Activated naive CD4-positive, alpha-beta T cell treated with anti-CD3 and anti-CD28 coated beads for 36 hours (primary cell): ENCODE data around the gene DCUN1D2. TPM values are rescaled to one million over a fixed set of nuclear protein-coding genes. Genes with fewer than 3 reads are reported as not detected.

Experiments used
- CTCF ChIA-PET: fragments of 350-600 bp; sonication (Branson Sonifier 250); formaldehyde crosslinking; loops from one replicate; lab custom pipeline; 2021; ENCODE audit warnings: antibody characterized with exemption; lab: Charles Lee
- DNase-seq: peaks from one replicate; pipeline ENCODE4 v3.0.0-alpha.2; 2020
- H3K27ac Mint-ChIP-seq: one replicate; pipeline ENCODE4 v1.8.0; 2021; ENCODE audit warnings: mild to moderate bottlenecking, mixed read lengths
- H3K27me3 Mint-ChIP-seq: one replicate; pipeline ENCODE4 v1.8.0; 2021; ENCODE audit warnings: low read depth, mixed read lengths
- H3K36me3 Mint-ChIP-seq: one replicate; pipeline ENCODE4 v1.8.0; 2021; ENCODE audit warnings: low read depth, mixed read lengths
- H3K4me1 Mint-ChIP-seq: one replicate; pipeline ENCODE4 v1.8.0; 2021; ENCODE audit warnings: low read depth, mixed read lengths
- H3K4me3 Mint-ChIP-seq: one replicate; pipeline ENCODE4 v1.8.0; 2021; ENCODE audit warnings: mild to moderate bottlenecking, moderate library complexity, mixed read lengths
- H3K9me3 Mint-ChIP-seq: one replicate; pipeline ENCODE4 v1.8.0; 2021; ENCODE audit warnings: mixed read lengths
- intact Hi-C: fragments of 100-400 bp; cut with micrococcal nuclease; formaldehyde crosslinking; loops from one replicate; pipeline ENCODE4 v1.15.1; 2023
- total RNA-seq, 2 experiments: library from RNA; stranded (reverse); gene quantifications; one replicate each; pipeline ENCODE4 v1.2.3, GENCODE V29; 2021

The DCUN1D2 gene
- total RNA-seq, 2 experiments from 2014 or later: 14.3 to 14.7 TPM

DNA sequence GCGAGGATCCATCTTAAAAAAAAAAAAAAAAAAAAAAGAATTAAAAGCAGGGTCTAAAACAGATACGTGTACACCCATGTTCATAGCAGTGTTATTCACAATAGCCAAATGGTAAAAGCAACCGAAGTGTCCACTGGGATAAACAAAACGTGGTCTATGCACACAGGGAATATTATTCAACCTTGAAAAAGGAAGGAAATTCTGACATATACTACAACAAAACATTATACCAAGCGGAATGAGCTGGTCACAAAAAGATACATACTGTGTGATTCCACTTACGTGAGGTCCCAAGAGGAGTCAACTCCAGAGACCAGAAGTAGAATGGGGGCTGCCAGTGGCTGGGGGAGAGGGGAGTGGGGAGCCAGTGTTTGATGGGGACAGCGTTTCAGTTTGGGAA, 22.5 kb downstream of the DCUN1D2 start:
- Mint-ChIP-seq H3K27ac (no peak overlapping the region), H3K27me3 (no peaks in the 10 kb centered on the region), H3K4me3 (no peak overlapping the region), H3K9me3 (no peaks in the 10 kb centered on the region), H3K4me1 (no peaks in the 10 kb centered on the region), H3K36me3 (peaks cover 17% of the 10 kb centered on the region)
- intact Hi-C loops: no loop called here
- no peak for DNase-seq
- CTCF ChIA-PET: no interaction called here

DNA sequence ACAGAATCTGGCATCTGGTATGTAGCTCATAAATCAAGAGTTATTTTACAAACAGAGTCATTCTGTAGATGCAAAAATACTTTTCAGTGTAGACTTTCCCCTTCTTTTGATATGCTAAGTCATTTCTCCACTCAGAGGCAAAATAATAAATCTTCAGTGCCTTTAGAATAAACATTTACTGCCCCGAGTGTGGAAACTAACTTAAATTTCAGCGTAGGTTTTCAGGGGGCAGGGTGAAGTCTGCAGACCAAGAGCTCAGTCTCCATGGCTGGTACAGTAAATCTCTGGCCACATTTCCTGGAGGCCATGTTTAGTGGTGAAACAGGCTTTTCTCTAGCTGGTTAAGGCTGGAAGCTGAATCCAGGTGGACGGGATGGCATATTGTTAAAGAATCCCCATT, 24.1 kb downstream of the DCUN1D2 start:
- H3K27ac Mint-ChIP-seq: no peak overlapping the region
- CTCF ChIA-PET: interaction anchor here (0.7 kb wide), 1 partner anchor 95 kb away, joined by 3 read pairs; no protein-coding TSS in a partner anchor
- intact Hi-C loops: no loop called here
- peaks cover 12% of the 10 kb centered on the region for H3K36me3 Mint-ChIP-seq
- H3K9me3 Mint-ChIP-seq: no peaks in the 10 kb centered on the region
- no peak for DNase-seq
- no peaks in the 10 kb centered on the region for H3K4me1 Mint-ChIP-seq
- no peak overlapping the region for H3K4me3 Mint-ChIP-seq
- H3K27me3 Mint-ChIP-seq: no peaks in the 10 kb centered on the region

DNA sequence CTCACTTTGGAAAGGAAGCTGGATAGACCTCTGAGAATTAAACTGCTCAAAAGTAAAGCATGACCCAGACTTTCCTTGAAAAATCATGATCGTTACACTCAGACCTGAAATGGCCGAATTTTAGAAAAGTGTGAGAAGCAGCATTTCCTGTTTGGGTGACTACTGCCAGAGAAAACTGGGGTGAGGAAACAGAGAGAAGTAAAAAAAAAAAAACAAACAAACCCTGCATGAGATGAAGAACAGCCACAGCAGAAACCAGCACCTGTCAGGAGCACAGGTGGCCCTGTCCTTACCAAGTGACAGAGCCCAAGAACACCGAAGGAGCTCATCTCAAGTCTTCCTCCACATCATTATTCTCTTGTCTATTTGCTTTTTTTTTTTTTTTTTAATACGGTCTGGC, 25.2 kb downstream of the DCUN1D2 start:
- Mint-ChIP-seq H3K4me3 (no peak overlapping the region), H3K27ac (no peak overlapping the region), H3K27me3 (no peaks in the 10 kb centered on the region), H3K4me1 (no peaks in the 10 kb centered on the region), H3K36me3 (peaks cover 7% of the 10 kb centered on the region), H3K9me3 (no peaks in the 10 kb centered on the region)
- CTCF ChIA-PET: interaction anchor here (0.6 kb wide), 1 partner anchor 784 kb away, joined by 4 read pairs; no protein-coding TSS in a partner anchor
- intact Hi-C loops: no loop called here
- DNase-seq: no peak

DNA sequence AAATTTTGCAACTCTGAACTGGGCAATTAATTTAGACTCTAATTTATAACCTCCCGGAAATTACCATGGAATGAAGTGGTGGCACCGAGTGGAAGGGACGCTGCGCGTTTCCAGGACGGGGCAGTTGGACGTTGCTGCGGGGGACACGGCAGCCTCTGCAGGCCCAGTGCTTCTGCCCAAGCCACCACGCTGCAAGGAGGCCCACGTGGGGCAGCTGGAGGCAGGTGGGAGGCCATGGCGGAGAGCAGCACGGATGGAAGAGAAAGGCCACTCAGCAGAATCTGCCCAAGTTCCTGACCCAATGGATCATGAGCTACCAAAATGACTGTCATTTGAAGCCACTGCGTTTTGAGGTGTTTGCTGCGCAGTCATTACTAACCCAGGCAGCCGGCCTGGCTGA, 26.0 kb downstream of the DCUN1D2 start:
- no peaks in the 10 kb centered on the region for H3K4me1 Mint-ChIP-seq
- DNase-seq: no peak
- no peak overlapping the region for H3K4me3 Mint-ChIP-seq
- H3K36me3 Mint-ChIP-seq: peaks cover 8% of the 10 kb centered on the region
- no peak overlapping the region for H3K27ac Mint-ChIP-seq
- intact Hi-C loops: no loop called here
- H3K9me3 Mint-ChIP-seq: no peaks in the 10 kb centered on the region
- H3K27me3 Mint-ChIP-seq: no peaks in the 10 kb centered on the region
- CTCF ChIA-PET: no interaction called here

DNA sequence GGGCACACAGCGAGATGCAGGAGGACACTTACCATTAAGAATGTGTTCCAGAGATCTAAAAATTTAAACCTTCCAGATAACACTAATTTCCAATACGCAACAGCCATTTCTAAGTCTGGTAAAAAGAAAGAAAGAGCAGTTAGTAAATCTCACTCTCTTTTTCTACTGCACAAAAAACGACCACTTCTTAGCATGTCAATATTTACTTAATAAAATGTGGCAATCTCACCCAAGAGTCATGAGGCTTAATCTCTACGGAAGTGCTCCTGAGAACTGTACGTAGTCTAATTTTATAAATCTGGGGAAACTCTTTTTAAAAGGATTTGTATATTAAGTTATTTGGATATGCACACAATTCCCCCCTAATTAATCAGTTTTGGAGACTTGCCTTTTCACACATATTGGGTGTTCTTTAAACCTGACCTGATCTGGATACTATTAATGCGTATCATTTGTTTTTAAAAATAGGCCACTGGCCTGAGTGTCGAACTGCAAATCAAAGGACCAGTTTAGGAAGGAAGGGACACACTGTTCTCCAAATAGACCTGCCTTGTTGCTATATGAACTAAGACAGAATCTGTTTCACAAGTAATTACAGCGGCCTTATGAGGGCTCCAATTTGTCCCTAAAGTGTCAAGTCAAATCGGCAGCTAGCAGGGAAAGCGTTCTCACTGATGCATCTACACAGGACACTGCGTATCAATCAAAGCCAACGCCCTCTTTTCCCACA, 29.3 kb downstream of the DCUN1D2 start:
- H3K4me3 Mint-ChIP-seq: no peak overlapping the region
- H3K36me3 Mint-ChIP-seq: peaks cover 7% of the 10 kb centered on the region
- no peaks in the 10 kb centered on the region for H3K4me1 Mint-ChIP-seq
- CTCF ChIA-PET: no interaction called here
- intact Hi-C loops: no loop called here
- DNase-seq: no peak
- no peak overlapping the region for H3K27ac Mint-ChIP-seq
- no peaks in the 10 kb centered on the region for H3K9me3 Mint-ChIP-seq
- no peaks in the 10 kb centered on the region for H3K27me3 Mint-ChIP-seq

DNA sequence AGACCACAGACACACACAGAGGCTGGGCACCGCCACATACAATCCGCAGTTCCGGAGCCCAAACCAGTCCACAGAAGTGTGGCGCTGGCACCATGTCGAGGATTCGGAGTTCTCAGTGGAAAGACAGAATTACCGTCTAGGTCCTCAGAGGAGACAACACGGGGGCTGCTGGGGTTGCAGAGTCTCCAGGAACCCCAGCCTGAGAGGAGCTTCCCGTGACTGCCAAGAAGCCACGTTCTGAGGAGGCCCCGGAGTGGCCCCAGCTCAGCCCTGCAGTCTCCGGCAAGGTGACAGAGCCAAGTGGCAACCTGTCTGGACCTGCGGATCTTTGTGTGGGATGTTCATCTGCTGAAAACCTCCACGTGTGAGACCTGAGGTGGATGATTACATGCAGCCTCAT, 29.9 kb downstream of the DCUN1D2 start:
- no peak for DNase-seq
- no peaks in the 10 kb centered on the region for H3K27me3 Mint-ChIP-seq
- no peaks in the 10 kb centered on the region for H3K4me1 Mint-ChIP-seq
- no peak overlapping the region for H3K4me3 Mint-ChIP-seq
- H3K36me3 Mint-ChIP-seq: peaks cover 8% of the 10 kb centered on the region
- CTCF ChIA-PET: interaction anchor here (0.9 kb wide), 1 partner anchor 102 kb away, joined by 3 read pairs; no protein-coding TSS in a partner anchor
- intact Hi-C loops: no loop called here
- no peaks in the 10 kb centered on the region for H3K9me3 Mint-ChIP-seq
- H3K27ac Mint-ChIP-seq: no peak overlapping the region

DNA sequence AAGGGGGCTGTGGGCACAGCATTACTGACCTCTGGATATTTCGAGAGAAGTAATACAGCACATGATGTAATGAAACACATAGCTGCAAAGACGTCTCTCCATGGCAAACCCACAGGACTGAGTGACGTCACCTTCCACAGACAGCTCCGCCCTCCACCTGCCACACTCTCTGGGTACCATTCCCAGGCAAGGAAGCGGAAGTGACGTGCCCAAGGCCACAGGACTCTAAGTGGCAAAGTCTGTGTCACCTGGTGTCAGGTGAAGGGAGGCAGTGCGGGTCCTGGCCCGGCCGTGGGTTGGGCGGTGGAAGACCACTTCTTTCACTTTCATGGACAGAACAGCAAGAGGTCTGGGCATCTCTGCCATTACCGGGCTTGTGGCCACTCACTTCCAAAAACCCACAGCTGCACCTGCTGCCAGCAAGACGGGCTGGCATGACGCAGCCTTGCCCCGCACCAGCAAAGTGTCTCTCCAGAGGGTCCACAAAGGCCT, 30.4 kb downstream of the DCUN1D2 start:
- H3K27me3 Mint-ChIP-seq: no peaks in the 10 kb centered on the region
- intact Hi-C loops: no loop called here

DNA sequence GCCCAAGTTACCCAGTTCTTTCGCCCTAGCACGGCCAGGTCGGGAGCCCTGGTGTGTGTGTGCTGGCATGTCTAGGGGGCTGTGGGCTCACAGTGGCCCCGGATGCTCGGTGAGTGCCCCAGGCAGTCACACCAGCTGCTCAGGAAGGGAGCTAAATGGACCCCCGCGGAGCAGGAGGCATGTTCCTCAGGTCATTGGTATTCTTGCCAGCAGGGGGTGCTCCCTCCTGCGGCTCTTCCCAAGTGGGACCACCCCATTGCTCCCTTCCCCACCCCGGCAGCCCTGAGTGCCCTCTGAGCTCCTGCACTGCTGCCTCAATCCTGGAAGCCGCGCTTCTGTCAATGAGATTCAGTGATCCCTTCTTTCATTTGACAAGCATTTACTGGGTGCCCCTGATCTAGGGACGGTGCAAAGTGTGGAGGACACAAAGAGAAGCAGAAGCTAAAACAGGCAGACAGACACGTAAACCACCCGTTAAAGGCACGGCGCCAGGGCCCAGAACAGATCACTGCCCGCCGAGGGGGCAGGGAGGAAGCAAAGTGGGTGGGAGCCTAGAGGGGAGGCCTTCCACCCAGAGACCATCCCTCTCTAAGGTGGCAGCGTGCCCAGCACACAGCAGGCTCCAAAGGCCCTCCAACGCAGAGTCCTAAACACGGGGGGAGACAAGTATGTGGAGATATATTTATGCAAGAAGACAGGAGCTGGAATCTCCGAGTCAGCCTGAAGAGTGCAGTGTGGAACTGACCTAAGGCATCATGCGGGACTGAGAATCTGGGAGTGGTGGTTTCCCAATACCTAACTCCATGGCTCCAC, 32.1 kb downstream of the DCUN1D2 start:
- Mint-ChIP-seq H3K27me3 (no peaks in the 10 kb centered on the region), H3K4me1 (no peaks in the 10 kb centered on the region), H3K9me3 (no peaks in the 10 kb centered on the region), H3K36me3 (peaks cover 10% of the 10 kb centered on the region), H3K4me3 (no peak overlapping the region), H3K27ac (no peak overlapping the region)
- no peak for DNase-seq
- CTCF ChIA-PET: interaction anchor here (2.5 kb wide), 1 partner anchor 103 kb away, joined by 9 read pairs; no protein-coding TSS in a partner anchor
- intact Hi-C loops: loop anchor here (1.0 kb wide), 1 partner anchor 104 kb away; no protein-coding TSS in a partner anchor

More for the DNA sequence above, 30.4 kb downstream of the DCUN1D2 start:
- CTCF ChIA-PET: interaction anchor here (0.9 kb wide), 1 partner anchor 103 kb away, joined by 3 read pairs; no protein-coding TSS in a partner anchor
- Mint-ChIP-seq H3K9me3 (no peaks in the 10 kb centered on the region), H3K4me3 (no peak overlapping the region), H3K27ac (no peak overlapping the region), H3K36me3 (peaks cover 10% of the 10 kb centered on the region), H3K4me1 (no peaks in the 10 kb centered on the region)
- no peak for DNase-seq

DNA sequence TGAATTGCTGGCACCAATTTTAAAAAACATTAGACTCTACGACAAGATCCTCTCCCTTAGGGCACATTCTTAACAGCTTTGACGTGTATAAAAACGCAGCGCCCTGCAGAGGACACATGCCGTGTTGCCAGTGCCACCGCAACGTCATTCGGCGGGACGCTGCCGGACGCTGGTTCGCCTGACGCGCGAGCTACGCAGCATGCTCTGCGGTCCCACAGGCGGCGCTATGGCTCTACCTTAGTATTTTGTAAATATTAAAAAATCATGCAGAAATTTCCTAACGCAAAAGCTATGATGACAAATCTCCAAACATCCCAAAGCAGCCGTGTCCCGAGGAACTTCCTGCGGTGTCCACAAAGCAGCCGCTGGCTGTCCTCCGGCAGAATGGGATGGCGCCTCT, 33.0 kb downstream of the DCUN1D2 start:
- CTCF ChIA-PET: interaction anchor here (0.6 to 2.5 kb wide), 3 partner anchors 24 to 104 kb away, joined by 3 to 9 read pairs (median 5); no protein-coding TSS in a partner anchor
- no peak overlapping the region for H3K27ac Mint-ChIP-seq

DNA sequence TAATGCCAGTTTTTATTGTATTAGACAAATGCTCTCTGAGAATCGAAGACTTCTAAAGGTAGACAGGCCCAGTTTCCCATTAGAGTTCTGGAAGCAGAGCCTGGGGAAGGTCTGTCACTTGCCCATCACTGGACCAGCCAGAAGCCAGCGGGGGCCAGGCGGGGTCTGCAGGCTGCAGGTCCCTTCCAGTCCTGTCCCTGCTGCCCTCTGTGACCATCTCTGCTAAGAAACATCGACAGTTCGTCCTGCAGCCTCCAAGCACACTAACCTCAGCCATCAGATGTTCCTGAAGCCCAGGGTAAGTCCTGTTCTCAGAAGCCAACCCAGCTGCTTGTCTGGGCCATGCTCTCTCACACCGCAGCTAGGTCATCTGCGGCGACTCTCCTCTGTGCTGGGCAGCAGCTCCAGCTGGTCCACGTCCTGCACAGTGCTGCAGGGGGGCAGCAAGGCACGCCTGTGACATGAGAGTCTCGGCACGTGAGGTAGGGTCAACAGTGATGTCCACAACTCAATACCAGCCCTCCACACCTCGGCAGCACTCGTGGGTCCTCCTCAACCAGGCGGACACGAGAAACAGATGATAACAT, 34.3 kb downstream of the DCUN1D2 start:
- CTCF ChIA-PET: interaction anchor here (1.5 kb wide), 1 partner anchor 17 kb away, joined by 4 read pairs; no protein-coding TSS in a partner anchor
- intact Hi-C loops: no loop called here

More for the DNA sequence above, 33.0 kb downstream of the DCUN1D2 start:
- Mint-ChIP-seq H3K4me1 (no peaks in the 10 kb centered on the region), H3K36me3 (peaks cover 11% of the 10 kb centered on the region), H3K27me3 (no peaks in the 10 kb centered on the region), H3K4me3 (no peak overlapping the region), H3K9me3 (no peaks in the 10 kb centered on the region)
- intact Hi-C loops: no loop called here
- no peak for DNase-seq

DNA sequence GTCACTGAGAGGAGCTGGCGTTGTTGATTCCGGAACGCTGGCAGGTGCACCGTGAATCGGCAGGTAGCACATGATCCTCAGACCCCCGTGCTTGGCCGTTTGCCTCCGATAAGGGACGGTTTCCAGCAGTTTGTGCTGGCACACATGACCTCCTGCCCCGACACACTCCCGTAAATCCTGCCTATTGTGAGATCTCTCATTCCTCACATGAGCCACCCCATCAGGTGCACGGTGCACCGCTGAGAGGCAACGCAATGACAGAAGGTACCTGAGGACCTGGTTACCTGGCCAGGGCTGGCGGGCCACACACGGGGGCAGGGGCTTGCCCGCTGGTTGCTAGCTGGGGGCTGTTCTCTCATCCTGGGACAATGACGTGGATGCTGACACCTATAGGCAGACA, 35.1 kb downstream of the DCUN1D2 start:
- peaks cover 10% of the 10 kb centered on the region for H3K36me3 Mint-ChIP-seq
- intact Hi-C loops: no loop called here
- CTCF ChIA-PET: no interaction called here
- H3K4me1 Mint-ChIP-seq: no peaks in the 10 kb centered on the region
- no peak overlapping the region for H3K4me3 Mint-ChIP-seq
- H3K9me3 Mint-ChIP-seq: no peaks in the 10 kb centered on the region
- DNase-seq: no peak
- no peak overlapping the region for H3K27ac Mint-ChIP-seq
- no peaks in the 10 kb centered on the region for H3K27me3 Mint-ChIP-seq

More for the DNA sequence above, 34.3 kb downstream of the DCUN1D2 start:
- Mint-ChIP-seq H3K27ac (no peak overlapping the region), H3K27me3 (no peaks in the 10 kb centered on the region), H3K36me3 (peaks cover 10% of the 10 kb centered on the region), H3K9me3 (no peaks in the 10 kb centered on the region), H3K4me3 (no peak overlapping the region), H3K4me1 (no peaks in the 10 kb centered on the region)
- no peak for DNase-seq

DNA sequence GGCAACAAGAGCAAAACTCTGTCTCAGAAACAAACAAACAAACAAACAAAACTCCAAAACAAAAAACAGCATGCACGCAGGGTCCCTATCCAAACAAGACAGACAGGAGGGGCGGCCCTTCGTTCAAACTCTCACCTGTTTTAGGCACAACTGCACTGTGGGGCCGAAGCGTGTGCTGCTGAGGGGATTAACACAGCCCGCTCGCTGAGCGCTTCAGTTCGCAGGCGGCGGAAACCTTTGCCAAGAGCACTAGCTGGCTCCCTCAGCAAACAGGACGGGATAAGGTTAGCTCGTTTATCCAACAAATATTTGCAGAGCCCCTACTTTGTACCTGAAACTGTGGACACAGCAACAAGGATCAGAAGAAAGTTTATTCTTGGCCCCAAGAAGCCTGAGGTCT, 35.6 kb downstream of the DCUN1D2 start:
- no peak overlapping the region for H3K27ac Mint-ChIP-seq
- no peak overlapping the region for H3K4me3 Mint-ChIP-seq
- intact Hi-C loops: no loop called here
- CTCF ChIA-PET: no interaction called here
- no peak for DNase-seq
- peaks cover 8% of the 10 kb centered on the region for H3K36me3 Mint-ChIP-seq
- H3K4me1 Mint-ChIP-seq: no peaks in the 10 kb centered on the region
- H3K27me3 Mint-ChIP-seq: no peaks in the 10 kb centered on the region
- no peaks in the 10 kb centered on the region for H3K9me3 Mint-ChIP-seq
